Activated naive CD4-positive, alpha-beta T cell treated with anti-CD3 and anti-CD28 coated beads, Interleukin-2, amount 50 U/mL, for 72 hours (primary cell): ENCODE measurements around the gene EEF2K. TPM values are rescaled to one million over a fixed set of nuclear protein-coding genes. Genes with fewer than 3 reads are reported as not detected.

ENCODE experiments used
- total RNA-seq, 2 donors: library from RNA; stranded (reverse); gene quantifications; one replicate each; pipeline ENCODE4 v1.2.3, GENCODE V29; 2022

The EEF2K gene
- total RNA-seq, 2 donors from 2014 or later, result 7.8 to 28.1 TPM

Other genes with a start within 250 kb of the EEF2K start
- not detected for gene PDZD9, start 205.2 kb upstream of the EEF2K start, total RNA-seq
- gene MOSMO, start 198.2 kb upstream of the EEF2K start, total RNA-seq, result 10 to 100 TPM in 1 of 2 donors, 1 to 10 TPM in 1; 9.2 to 11.8 TPM
- under 1 TPM; 0.11 to 0.23 TPM for gene VWA3A, start 113.7 kb upstream of the EEF2K start, total RNA-seq
- gene SDR42E2, start 43.8 kb upstream of the EEF2K start, total RNA-seq, result under 1 TPM in 1 of 2 donors, not detected in 1; 0.11 TPM
- gene POLR3E, start 91.1 kb downstream of the EEF2K start, total RNA-seq, result 10 to 100 TPM; 50.3 to 75.4 TPM
- gene CDR2, start 168.3 kb downstream of the EEF2K start, total RNA-seq, result 10 to 100 TPM; 26.8 to 44.4 TPM